ENCODE data around the gene CENPX. TPM values are rescaled to one million over a fixed set of nuclear protein-coding genes. Genes with fewer than 3 reads are reported as not detected.

CENPX gene
- total and polyA plus RNA-seq, 2 of the 13 experiments (the other 11 are each of a cell fraction or from before 2014, with no cell fraction given) = 92.7 to 170 TPM

DNA sequence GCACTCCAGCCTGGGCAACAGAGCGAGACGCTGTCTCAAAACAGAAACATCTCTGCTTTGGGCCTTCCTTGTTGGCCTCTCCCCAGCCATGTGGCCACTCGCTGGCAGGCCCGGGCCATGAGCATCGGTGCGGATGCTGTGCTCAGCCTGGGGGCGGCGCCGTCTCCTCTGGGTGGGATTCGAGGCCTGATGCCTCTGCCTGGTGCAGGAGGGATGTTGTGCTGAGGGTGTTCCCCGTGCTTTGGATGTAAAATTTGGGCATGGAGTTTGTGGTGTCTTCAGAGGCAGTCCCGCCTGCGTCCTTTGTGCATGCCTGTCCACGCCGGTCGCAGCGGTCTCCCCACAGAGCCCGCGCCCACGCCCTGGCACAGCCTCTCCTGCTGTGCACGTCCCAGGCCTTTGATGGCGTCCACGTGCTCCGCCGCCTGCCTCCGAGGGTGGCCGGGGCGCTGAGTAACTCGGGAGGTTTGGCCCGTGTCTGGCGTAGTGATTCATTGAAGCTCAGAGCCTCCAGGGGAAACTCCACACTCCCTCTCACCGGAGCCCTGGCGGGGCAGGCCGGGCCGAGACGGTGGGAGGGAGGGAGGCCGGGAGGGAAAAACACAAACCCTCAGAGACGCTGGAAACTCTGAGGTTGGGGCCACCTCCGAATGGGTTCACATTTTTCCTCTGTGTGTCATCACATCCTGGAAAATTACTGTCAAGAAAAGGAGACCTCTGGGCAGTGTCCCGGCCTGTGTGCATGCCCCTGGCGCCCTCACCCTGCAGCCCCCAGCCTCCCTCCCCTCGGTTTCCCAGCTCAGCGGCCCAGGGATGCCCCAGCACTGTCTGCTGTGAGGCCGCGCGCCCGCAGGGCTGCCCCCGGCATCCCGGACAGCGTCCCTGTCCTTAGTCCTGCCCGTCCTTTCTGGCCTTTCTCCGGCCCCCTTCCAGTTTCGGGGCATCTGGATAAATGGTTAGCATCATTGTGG is 19.0 kb downstream of the CENPX start (continued):
- TF ChIP-seq, protein P1, sequence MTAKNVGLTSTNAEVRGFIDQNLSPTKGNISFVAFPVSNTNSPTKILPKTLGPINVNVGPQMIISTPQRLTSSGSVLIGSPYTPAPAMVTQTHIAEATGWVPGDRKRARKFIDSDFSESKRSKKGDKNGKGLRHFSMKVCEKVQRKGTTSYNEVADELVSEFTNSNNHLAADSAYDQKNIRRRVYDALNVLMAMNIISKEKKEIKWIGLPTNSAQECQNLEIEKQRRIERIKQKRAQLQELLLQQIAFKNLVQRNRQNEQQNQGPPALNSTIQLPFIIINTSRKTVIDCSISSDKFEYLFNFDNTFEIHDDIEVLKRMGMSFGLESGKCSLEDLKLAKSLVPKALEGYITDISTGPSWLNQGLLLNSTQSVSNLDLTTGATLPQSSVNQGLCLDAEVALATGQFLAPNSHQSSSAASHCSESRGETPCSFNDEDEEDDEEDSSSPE (CRISPR knock-in tag; IDR thresholded peaks at IDR 0.05) = peak; percentile 63
- TF ChIP-seq DNMT1 (CRISPR knock-in tag; IDR thresholded peaks at IDR 0.05) (no peak), HDAC6 (IDR thresholded peaks at IDR 0.05; ENCODE audit: low read depth, low read length) (no peak), HNRNPK (IDR thresholded peaks at IDR 0.05; ENCODE audit: low read depth, low read length, poor library complexity, severe bottlenecking) (peak; percentile 74), TARDBP (CRISPR knock-in tag; IDR thresholded peaks at IDR 0.05) (no peak; the same call in 1 of the 2 replicates), SRF (IDR thresholded peaks at IDR 0.05; ENCODE audit: low read depth, low read length) (no peak), STAG1 (CRISPR knock-in tag; IDR thresholded peaks at IDR 0.05) (peak; percentile 36), BRCA1 (CRISPR knock-in tag; IDR thresholded peaks at IDR 0.05) (0 out of 2 replicates have a peak, but pooled peaks have one; percentile 20), KDM5A (IDR thresholded peaks at IDR 0.05; ENCODE audit: borderline replicate concordance, low read length) (no peak), ZNF256 (CRISPR knock-in tag; conservative IDR thresholded peaks at IDR 0.05) (no peak), ZNF570 (CRISPR knock-in tag; IDR thresholded peaks at IDR 0.05; ENCODE audit: borderline replicate concordance) (no peak), PRPF4 (IDR thresholded peaks at IDR 0.05; ENCODE audit: low read depth, low read length, poor library complexity, severe bottlenecking) (peak; percentile 10), TGIF2 (CRISPR knock-in tag; IDR thresholded peaks at IDR 0.05) (0 out of 2 replicates have a peak, but pooled peaks have one; percentile 16), KLF12 (CRISPR knock-in tag; IDR thresholded peaks at IDR 0.05; ENCODE audit: borderline replicate concordance) (0 out of 2 replicates have a peak, but pooled peaks have one; percentile 61), AHR (CRISPR knock-in tag; IDR thresholded peaks at IDR 0.05) (0 out of 2 replicates have a peak, but pooled peaks have one; percentile 93), ZNF512B (CRISPR knock-in tag; IDR thresholded peaks at IDR 0.05; ENCODE audit: borderline replicate concordance) (0 out of 2 replicates have a peak, but pooled peaks have one; percentile 20), ARID5B (CRISPR knock-in tag; IDR thresholded peaks at IDR 0.05) (peak; percentile 81)
- TF ChIP-seq, protein P2, sequence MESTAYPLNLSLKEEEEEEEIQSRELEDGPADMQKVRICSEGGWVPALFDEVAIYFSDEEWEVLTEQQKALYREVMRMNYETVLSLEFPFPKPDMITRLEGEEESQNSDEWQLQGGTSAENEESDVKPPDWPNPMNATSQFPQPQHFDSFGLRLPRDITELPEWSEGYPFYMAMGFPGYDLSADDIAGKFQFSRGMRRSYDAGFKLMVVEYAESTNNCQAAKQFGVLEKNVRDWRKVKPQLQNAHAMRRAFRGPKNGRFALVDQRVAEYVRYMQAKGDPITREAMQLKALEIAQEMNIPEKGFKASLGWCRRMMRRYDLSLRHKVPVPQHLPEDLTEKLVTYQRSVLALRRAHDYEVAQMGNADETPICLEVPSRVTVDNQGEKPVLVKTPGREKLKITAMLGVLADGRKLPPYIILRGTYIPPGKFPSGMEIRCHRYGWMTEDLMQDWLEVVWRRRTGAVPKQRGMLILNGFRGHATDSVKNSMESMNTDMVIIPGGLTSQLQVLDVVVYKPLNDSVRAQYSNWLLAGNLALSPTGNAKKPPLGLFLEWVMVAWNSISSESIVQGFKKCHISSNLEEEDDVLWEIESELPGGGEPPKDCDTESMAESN (CRISPR knock-in tag; conservative IDR thresholded peaks at IDR 0.05) = peak; percentile 74

All from HepG2 (cell line).